ENCODE measurements around the gene SOWAHB. TPM values are rescaled to one million over a fixed set of nuclear protein-coding genes. Genes with fewer than 3 reads are reported as not detected.

The SOWAHB gene
- polyA plus RNA-seq, 1 of the 3 experiments (the other 2 are of a cell fraction) = 0.05 TPM

DNA sequence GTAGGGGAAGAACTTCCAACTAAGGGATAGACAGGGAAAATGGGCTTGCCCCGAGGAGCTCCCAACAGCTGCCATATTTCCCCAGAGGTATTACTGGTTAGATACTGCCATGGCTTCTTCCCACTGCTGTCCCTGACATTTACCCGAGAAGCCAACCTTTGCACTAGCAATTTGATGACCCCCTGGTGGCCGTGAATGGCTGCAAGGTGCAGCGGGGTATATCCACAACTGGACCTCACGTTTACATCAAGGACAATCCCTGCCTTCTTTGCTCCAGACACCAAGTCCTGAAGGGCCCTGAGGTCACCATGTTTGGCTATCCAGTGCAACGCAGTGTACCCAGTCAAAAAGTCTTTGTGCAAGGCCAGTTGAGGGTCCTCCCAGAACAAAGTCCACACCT lies 2.3 kb downstream of the SOWAHB start:
- H3K27me3 ChIP-seq (ENCODE audit: insufficient read depth) = peaks cover 28% of the 10 kb centered on the region
- H3K36me3 ChIP-seq (replicated peaks in 1 of 2; ENCODE audit: control insufficient read depth in 1 of 2, insufficient read depth in 2 of 2, low read length in 1 of 2) = no peaks in the 10 kb centered on the region
- H4K20me1 ChIP-seq (ENCODE audit: insufficient read depth) = no peaks in the 10 kb centered on the region
- H2AFZ ChIP-seq (ENCODE audit: low read depth) = no peak overlapping the region
- no peak overlapping the region for H3K27ac ChIP-seq (ENCODE audit: low read depth in 2 of 2, low read length in 1 of 2)
- no peaks in the 10 kb centered on the region for H3K79me2 ChIP-seq (ENCODE audit: insufficient read depth)
- TF ChIP-seq, protein P1, sequence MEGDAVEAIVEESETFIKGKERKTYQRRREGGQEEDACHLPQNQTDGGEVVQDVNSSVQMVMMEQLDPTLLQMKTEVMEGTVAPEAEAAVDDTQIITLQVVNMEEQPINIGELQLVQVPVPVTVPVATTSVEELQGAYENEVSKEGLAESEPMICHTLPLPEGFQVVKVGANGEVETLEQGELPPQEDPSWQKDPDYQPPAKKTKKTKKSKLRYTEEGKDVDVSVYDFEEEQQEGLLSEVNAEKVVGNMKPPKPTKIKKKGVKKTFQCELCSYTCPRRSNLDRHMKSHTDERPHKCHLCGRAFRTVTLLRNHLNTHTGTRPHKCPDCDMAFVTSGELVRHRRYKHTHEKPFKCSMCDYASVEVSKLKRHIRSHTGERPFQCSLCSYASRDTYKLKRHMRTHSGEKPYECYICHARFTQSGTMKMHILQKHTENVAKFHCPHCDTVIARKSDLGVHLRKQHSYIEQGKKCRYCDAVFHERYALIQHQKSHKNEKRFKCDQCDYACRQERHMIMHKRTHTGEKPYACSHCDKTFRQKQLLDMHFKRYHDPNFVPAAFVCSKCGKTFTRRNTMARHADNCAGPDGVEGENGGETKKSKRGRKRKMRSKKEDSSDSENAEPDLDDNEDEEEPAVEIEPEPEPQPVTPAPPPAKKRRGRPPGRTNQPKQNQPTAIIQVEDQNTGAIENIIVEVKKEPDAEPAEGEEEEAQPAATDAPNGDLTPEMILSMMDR (IDR thresholded peaks at IDR 0.05) = peak; percentile 7; the same call in 1 of the 2 replicates
- TF ChIP-seq RFX5 (IDR thresholded peaks at IDR 0.05; ENCODE audit: low read length) = no peak
- WGBS (ENCODE audit: low lambda C conversion rate) = 80% methylated on average over 6 of the region's 6 CpGs
- DNase-seq = no peak
- H3K4me3 ChIP-seq (ENCODE audit: low read depth in 2 of 2, low read length in 1 of 2) = no peak overlapping the region
- H3K9me2 ChIP-seq = no peaks in the 10 kb centered on the region
- ChIA-PET POLR2A (no interaction called here), CTCF (interaction anchor here (2.0 to 2.3 kb wide), 3 partner anchors 9 to 40 kb away, joined by 4 to 6 read pairs (median 5); no protein-coding TSS in a partner anchor)
- no peak overlapping the region for H3K9ac ChIP-seq
- H3F3A ChIP-seq (replicated peaks; ENCODE audit: insufficient read depth) = no peaks in the 10 kb centered on the region
- H3K9me3 ChIP-seq = no peaks in the 10 kb centered on the region
- H3K4me2 ChIP-seq = no peak overlapping the region
- H3K4me1 ChIP-seq (ENCODE audit: control insufficient read depth in 1 of 2, insufficient read depth in 2 of 2, low read depth in 1 of 2, low read length in 1 of 2) = peaks cover 0 to 12% of the 10 kb centered on the region in 2 experiments; a peak in 1 of 4 replicates

DNA sequence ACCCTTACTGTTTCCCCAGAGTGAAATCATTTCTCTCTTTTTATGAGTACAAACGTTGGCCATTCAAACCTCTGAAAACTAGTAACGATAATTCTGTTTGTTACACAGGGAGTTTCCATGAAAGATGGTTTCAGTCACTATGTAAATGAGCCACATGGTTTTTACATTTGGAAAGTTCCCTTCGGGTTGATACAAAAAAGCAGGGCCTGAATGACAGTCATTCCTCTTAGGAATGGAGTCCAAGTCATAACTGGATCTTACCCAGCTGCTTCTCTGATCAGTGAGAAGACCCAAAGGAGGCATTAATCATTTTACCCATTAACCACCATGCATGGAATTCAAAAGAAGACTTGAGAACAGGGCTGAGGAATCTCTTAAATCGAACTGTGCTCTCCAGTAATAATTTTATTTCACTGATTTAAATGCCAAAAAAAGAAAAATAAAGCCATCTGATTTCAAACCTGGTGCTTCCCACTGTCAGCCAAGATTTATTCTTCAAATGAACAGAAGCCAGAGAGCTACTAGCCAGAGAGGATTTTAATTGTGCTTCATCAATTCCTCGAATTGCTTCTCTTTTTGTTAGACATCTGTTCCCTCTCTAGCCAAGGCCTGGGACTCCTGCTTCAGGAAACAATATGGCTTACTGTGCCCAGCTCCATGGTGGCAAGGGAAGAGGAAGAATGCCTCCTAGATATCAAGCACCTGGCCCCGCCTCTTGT lies 3.2 kb downstream of the SOWAHB start:
- Histone ChIP-seq H3K79me2 (ENCODE audit: insufficient read depth) (no peaks in the 10 kb centered on the region), H2AFZ (ENCODE audit: low read depth) (no peak overlapping the region), H3K9ac (no peak overlapping the region), H3K9me3 (no peaks in the 10 kb centered on the region), H3K36me3 (replicated peaks in 1 of 2; ENCODE audit: control insufficient read depth in 1 of 2, insufficient read depth in 2 of 2, low read length in 1 of 2) (no peaks in the 10 kb centered on the region), H4K20me1 (ENCODE audit: insufficient read depth) (no peaks in the 10 kb centered on the region), H3K27ac (ENCODE audit: low read depth in 2 of 2, low read length in 1 of 2) (no peak overlapping the region), H3K9me2 (no peaks in the 10 kb centered on the region), H3F3A (replicated peaks; ENCODE audit: insufficient read depth) (no peaks in the 10 kb centered on the region), H3K4me3 (ENCODE audit: low read depth in 2 of 2, low read length in 1 of 2) (no peak overlapping the region), H3K27me3 (ENCODE audit: insufficient read depth) (peaks cover 28% of the 10 kb centered on the region), H3K4me2 (no peak overlapping the region), H3K4me1 (ENCODE audit: control insufficient read depth in 1 of 2, insufficient read depth in 2 of 2, low read depth in 1 of 2, low read length in 1 of 2) (peaks cover 0 to 12% of the 10 kb centered on the region in 2 experiments; a peak in 1 of 4 replicates)
- ChIA-PET CTCF (interaction anchor here (2.0 to 2.2 kb wide), 2 partner anchors 14 to 40 kb away, joined by 4 to 5 read pairs; no protein-coding TSS in a partner anchor), POLR2A (no interaction called here)
- WGBS (ENCODE audit: low lambda C conversion rate) = 54% methylated on average over 5 of the region's 6 CpGs
- no peak for DNase-seq
- TF ChIP-seq GATA2 (CRISPR knock-in tag; IDR thresholded peaks at IDR 0.05) (no peak), EZH2phosphoT487 (IDR thresholded peaks at IDR 0.05; ENCODE audit: borderline replicate concordance, low read depth) (no peak), FOSL2 (IDR thresholded peaks at IDR 0.05; ENCODE audit: borderline replicate concordance, low read depth) (no peak), RXRA (IDR thresholded peaks at IDR 0.05; ENCODE audit: borderline replicate concordance, low read depth) (no peak), NRF1 (IDR thresholded peaks at IDR 0.05; ENCODE audit: low read depth, low read length) (no peak)

DNA sequence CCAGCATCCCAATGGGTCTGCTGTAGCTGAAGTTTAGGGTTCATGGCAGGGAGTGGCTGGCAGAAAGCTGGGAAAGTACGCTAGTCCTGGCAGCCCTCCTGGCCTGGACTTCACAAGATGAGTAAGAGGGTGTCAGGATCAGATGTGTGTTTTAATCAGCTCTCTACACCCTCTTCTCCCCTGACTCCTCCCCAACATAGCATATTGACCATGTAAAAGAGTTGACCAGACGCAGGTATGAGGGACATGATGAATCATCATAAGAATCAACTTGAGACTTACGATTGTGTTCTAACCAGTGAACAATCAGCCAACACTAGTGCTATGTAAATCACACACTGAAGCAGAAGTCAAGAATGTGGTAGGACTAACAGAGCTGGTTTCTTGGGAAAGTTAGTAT lies 5.3 kb downstream of the SOWAHB start:
- CTCF ChIA-PET = interaction anchor here (1.2 kb wide), 1 partner anchor 12 kb away, joined by 3 read pairs; no protein-coding TSS in a partner anchor
- no peak overlapping the region for H2AFZ ChIP-seq (ENCODE audit: low read depth)

More for the DNA sequence above, 5.3 kb downstream of the SOWAHB start:
- H3K9ac ChIP-seq = no peak overlapping the region
- H3K79me2 ChIP-seq (ENCODE audit: insufficient read depth) = no peaks in the 10 kb centered on the region
- no peaks in the 10 kb centered on the region for H3F3A ChIP-seq (replicated peaks; ENCODE audit: insufficient read depth)
- no peaks in the 10 kb centered on the region for H3K36me3 ChIP-seq (replicated peaks in 1 of 2; ENCODE audit: control insufficient read depth in 1 of 2, insufficient read depth in 2 of 2, low read length in 1 of 2)
- H3K9me2 ChIP-seq = no peaks in the 10 kb centered on the region
- H3K9me3 ChIP-seq = no peaks in the 10 kb centered on the region
- no peak overlapping the region for H3K27ac ChIP-seq (ENCODE audit: low read depth in 2 of 2, low read length in 1 of 2)
- H3K4me2 ChIP-seq = no peak overlapping the region
- peaks cover 0 to 8% of the 10 kb centered on the region in 2 experiments; a peak in 1 of 4 replicates for H3K4me1 ChIP-seq (ENCODE audit: control insufficient read depth in 1 of 2, insufficient read depth in 2 of 2, low read depth in 1 of 2, low read length in 1 of 2)
- DNase-seq = no peak
- POLR2A ChIA-PET = no interaction called here
- WGBS (ENCODE audit: low lambda C conversion rate) = 85% methylated on average over 3 of the region's 3 CpGs
- H4K20me1 ChIP-seq (ENCODE audit: insufficient read depth) = no peaks in the 10 kb centered on the region
- no peak for TF ChIP-seq FOXJ3 (CRISPR knock-in tag; IDR thresholded peaks at IDR 0.05)
- peaks cover 21% of the 10 kb centered on the region for H3K27me3 ChIP-seq (ENCODE audit: insufficient read depth)
- H3K4me3 ChIP-seq (ENCODE audit: low read depth in 2 of 2, low read length in 1 of 2) = no peak overlapping the region

Measured in SK-N-SH (cell line).